NCI-H1417 treated with DMSO at 0.1 percent for 48 hours (cell line): Measurements from ENCODE around the gene TMEM178A.
"Not testable (repeated sequence)": the region's sequence is repeated elsewhere in the genome, so short reads cannot be mapped to it uniquely, and the experiment has no call there.

Experiments
- DNase-seq: peaks from one replicate; lab custom pipeline; 2025; lab: John Stamatoyannopoulos, UW

The TMEM178A gene

DNA sequence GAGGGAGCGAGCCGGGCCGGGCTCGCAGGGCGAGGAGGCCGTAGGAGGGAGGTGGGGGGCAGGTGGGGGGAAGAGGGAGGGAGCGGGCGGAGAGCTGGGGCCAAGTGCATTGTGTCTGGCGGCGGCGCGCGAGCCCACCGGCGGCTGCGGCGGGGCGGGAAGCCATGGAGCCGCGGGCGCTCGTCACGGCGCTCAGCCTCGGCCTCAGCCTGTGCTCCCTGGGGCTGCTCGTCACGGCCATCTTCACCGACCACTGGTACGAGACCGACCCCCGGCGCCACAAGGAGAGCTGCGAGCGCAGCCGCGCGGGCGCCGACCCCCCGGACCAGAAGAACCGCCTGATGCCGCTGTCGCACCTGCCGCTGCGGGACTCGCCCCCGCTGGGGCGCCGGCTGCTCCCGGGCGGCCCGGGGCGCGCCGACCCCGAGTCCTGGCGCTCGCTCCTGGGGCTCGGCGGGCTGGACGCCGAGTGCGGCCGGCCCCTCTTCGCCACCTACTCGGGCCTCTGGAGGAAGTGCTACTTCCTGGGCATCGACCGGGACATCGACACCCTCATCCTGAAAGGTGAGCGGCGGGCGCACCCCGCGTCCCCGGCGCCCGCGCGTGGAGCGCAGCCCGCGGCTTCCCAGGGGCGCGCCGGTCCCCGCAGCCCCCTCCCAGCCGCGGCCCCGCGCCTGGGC is at the start of gene TMEM178A:
Gene TMEM178A, plus strand, starts transcription at position 107 of the 680 bp plus-strand sequence. Its CDS starts 58 bp downstream, at position 165.
- no peak for DNase-seq

DNA sequence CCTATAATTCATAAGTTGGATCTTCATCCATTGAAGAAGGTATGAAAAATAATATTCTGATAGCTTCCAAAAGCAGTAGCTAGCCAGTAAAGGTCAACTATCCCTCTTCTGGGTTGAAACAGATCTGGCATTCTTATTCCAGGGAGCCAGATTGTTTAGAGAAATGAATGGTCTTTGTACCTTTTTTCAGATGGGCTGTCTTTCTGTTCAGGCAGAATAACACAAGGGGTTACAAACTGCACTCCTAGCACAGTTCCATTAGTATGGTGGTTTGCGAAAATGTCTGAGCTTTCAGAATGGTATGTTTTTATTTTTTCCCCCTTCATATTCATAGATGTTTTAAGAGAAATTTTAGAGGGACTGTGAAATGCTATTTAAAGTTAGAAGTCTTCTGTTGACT is 47.5 kb upstream of the TMEM178A start:
- no peak for DNase-seq

DNA sequence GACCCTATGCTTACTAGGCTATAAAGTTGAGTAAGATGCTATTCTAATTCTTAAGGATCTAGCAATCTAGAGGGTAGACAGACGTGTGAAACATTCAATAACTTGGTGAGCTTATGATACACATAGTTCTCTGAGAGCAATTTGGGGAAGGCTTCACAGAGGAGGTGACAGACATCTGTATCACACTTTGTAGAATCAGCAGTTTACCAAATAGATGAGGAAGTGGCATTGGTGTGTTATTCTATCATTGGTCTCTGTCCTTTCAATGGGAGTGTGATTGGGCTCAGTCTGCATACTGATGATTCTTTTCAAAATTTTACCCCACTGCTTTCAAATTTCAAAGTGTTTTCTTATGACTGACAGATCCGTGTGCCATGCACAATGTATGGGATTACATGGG is 47.0 kb upstream of the TMEM178A start:
- no peak for DNase-seq

DNA sequence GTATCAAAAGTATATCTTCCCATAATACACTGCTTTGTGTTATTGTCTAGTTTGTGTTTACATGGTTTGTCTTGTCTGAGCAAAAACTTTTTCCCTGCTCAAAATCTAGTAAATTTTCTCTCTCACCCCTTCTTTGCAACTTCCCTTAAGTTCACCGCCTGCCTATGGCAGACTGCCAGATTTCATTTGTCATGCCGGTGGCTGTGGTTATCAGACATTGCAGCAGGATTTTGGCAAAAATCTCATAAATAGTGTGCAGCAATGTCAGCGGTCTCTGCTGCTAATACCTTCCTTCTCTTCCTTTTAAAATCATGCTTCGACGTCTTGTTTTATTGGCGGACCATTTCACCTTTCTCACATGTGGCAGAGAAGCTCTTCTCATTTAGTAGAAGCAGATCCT is 45.6 kb upstream of the TMEM178A start:
- DNase-seq, result no peak

DNA sequence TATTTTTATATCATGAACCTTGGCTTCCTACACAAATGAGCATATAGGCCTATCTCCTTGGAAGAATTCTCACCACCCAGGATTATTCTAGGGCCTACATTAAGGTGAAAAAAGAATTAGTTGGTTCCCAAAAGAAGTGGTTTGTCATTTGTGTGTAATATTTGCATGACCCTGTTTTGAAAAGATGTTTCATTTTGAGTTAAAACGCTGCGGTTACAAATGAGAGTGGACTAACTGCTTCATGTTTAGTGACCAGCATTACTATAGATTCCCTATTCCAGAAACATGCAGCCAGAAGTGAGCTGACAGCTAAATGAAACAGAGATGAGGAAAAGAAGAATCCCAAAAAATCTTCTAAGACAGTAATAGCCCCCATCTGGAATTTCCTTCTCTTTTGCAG is 44.1 kb upstream of the TMEM178A start:
- DNase-seq, result no peak

DNA sequence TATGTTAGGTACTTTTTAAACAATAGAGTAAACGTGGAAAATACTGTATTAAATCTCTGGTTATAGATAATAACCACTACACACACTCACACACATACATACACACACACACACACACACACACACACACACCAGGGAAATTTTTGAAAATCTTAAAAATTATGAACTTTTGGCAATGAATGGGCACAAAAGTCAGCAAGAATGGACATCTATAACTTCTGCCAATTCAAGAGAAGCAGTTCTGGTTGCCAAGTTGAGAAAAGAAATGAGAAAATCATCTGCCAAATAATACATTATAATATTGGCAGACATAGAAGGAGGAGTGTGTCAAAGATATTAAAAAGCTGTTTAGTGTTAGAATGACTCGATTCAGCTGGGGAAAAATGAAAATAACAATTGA is 42.9 kb upstream of the TMEM178A start:
- DNase-seq, result no peak

DNA sequence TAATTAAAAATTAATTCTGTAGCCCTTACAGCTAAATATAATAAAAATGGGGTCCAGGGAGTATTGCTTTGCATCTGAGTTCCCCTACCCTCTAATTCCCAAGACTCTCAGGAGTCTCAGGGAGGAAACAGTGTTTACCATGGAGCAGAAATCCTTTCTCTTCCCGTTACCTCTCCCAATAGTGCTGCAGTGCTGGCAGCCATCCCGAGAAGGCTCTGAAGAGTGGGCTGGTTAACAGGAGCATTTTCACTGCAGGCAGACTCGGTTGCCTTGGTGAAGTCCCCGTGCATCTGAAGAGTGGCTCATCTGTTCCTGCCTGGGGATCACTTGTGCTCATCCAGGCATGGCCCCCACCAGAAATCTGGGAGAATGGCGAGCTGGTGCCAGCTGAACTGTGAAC is 41.8 kb upstream of the TMEM178A start:
- no peak for DNase-seq

DNA sequence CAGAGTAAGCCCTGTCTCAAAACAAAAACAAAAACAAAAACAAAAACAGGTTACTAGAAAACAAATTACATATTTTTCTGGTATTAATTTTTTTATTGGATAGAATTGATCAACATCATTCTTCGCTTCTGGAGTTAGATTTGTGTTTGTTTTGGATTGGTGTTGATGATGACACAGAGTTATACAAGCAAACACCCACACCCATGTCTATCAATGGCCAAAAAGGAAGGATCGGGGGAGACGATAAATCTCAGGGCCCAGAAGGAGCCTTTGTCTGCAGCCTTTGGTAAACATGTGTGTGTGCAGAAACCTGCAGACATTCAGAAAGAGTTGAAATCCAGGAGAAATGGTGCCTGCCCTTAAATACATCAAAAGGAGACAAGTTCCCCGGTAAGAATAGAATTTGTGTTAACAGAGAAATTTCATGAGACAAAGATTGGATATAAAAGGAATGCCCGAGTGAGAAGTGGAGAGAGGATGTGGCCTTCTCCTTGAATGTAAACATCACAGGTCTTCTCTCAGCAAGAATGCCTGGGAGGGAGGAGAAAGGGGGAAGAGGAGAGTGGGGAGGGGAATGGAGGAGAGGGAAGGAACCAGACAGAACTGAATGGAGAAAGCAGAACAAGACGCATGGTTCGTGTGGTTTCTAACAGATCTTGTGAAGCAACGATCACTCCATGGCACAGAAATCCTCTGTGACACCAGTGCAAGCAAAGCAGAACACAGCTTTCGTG is 40.4 kb upstream of the TMEM178A start:
- DNase-seq, result no peak

DNA sequence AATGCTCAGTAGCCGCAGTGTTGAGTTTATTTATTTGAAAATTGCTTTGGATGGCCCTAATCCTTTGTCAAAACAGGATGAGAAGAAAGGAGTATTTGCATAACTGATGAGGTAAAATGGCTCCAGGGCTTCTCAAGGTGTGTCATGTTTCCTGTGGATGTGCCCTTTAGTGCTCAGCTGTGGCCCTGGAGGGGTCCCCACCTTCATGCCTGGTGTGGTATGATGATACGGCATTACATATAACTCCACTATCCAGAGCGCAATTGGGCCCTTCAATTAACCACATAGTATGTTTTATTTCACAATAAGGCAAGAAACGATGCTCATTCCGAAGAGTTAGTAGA is 39.8 kb upstream of the TMEM178A start:
- no peak for DNase-seq

DNA sequence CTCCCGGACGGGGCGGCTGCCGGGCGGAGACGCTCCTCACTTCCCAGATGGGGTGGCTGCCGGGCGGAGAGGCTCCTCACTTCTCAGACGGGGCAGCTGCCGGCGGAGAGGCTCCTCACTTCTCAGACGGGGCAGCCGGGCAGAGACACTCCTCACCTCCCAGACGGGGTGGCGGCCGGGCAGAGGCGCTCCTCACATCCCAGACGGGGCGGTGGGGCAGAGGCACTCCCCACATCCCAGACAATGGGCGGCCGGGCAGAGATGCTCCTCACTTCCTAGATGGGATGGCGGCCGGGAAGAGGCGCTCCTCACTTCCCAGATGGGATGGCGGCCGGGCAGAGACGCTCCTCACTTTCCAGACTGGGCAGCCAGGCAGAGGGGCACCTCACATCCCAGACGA is 37.4 kb upstream of the TMEM178A start:
- not testable (repeated sequence) for DNase-seq

DNA sequence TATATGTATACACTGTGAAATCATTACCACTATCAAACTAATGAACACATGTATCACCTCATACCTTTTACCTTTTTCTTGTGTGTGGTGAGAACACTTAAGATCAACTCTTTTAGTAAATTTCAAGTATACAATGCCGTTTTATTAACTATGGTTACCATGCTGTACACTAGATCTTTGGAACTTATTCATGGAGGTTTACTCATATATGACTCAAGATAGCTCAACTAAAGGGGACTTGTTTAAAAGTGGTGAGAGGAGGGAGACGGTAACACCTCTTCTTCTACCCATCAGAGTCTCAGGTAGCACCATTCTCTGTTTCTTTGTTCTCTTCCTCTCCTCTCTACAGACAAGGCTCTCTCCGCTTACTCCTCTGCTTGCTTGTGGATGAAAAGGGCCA is 36.1 kb upstream of the TMEM178A start:
- no peak for DNase-seq

DNA sequence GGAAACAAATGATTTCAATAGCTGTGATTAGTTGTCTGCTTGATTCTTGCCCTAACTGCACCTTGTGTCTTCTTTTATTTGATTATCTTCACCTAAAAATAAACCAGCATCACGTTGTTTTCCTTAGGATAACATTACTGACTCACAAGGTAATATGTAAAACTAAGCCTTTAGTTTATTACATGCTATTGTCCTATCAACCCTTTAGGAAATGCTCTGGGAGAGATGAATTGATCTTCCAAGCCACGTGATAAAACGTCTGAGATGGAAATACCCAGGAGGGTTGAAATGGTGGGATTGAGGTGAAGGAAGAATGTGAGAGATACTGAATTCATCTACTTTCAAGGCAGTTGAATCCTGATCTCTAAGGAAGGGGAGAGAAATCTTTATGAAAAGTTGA is 34.5 kb upstream of the TMEM178A start:
- DNase-seq, result no peak

DNA sequence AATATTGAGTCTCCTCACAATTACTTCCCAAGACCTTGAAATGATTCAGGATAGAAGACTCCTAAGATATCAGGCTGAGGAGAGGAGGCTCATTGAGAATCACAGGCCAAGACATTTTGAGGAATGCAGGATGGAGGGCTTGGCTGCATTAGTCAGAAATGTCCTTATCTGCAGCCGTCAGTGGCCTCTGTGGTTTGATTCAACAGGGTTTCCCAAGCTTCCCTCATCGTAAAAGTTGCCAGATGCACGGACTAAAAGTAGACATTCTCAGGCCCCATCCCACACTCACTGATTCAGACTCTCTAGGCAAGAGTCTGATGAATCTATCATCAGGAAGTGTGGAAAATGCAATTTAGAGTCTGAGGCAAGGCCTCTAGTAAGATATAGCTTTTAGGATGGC is 34.0 kb upstream of the TMEM178A start:
- no peak for DNase-seq

DNA sequence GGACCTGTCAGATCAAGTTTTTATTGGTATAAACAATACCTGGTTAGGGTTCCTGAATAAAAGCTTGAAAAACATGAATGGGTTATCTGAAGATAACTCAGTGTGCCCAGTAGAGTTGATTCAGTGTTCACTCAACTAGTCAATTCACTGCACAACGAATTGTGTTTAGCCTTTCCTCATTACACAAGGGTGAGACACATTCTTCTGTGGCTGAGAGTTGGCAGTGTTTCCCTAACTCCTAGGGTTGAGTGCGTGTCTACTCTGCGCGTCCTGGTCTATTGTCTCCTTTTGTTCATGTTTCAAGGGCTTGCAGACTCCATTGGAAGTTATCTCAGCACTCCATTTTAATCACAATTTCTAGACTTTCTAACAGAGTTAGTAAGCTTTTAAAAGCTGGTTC is 32.8 kb upstream of the TMEM178A start:
- no peak for DNase-seq

DNA sequence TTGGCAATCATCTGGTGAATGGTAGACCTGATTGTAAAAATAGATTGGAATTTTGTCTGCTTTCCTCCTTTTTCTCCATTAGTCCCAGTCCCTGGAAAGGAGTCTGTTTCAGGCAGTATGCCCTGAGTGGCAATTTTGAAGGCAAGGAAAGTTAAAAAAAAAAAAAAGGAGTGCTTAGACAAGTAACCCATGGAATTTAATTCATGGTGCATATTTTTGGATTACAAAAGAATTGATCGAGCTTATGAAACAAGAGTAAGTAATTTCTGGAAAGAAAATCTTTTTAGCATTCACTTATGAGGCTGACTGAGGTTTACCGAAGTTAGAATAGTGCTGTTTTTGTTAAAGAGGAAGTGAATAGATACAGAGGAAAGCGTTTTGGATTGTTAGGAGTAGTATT is 29.4 kb upstream of the TMEM178A start:
- no peak for DNase-seq

DNA sequence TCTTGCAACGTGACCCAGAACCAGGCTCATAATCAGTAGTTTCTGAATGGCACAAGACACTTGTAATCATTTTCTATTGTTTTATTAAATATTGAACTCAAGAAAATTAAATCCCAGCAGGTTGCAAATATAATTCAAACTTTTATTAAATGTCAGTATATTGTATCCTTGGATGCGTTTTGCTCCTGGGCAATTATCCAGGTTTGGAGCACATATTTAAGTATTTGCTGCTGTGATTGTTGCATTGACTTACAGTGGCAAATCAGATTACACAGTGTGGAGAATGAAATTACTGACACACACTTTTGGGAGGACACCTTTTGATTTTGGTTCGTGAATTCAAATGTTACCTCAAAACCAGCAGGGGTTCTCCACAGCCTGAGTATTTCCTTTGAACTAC is 27.1 kb upstream of the TMEM178A start:
- no peak for DNase-seq

DNA sequence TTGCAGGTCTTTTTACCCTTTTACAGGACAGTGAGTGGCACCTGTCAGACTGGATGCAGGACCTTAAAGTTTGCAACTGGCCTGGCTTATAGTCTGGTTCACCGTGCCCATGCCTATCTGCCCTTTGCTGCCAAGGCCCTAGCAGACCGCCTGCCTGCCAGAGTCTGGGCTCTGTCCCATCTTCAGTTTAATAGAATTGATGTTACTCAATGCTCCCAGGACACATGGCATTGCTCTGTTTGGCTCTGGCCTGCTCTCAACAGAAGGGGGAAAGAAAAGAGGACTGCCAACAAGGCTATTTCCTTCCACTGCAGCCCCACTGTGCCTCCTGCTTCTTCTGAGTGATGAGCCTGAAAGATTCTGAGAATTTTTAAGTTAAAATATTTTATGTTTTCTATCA is 25.6 kb upstream of the TMEM178A start:
- DNase-seq, result no peak

DNA sequence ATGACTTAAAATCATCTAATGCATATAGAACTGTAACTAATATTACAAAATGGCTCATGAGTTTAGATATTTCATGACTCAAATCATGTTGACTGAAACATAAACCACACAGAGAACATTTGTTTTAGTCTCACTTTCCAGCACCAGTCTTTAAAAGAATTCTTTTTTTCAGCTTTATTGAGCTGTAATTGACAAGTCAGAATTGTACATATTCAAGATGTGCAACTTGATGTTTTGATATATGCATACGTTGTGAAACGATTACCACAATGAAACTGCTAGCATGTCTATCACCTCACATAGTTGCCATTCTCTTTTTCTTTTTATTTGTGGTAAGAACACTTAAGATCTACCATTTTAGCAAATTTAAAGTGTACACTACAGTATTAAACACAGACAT is 25.0 kb upstream of the TMEM178A start:
- no peak for DNase-seq

DNA sequence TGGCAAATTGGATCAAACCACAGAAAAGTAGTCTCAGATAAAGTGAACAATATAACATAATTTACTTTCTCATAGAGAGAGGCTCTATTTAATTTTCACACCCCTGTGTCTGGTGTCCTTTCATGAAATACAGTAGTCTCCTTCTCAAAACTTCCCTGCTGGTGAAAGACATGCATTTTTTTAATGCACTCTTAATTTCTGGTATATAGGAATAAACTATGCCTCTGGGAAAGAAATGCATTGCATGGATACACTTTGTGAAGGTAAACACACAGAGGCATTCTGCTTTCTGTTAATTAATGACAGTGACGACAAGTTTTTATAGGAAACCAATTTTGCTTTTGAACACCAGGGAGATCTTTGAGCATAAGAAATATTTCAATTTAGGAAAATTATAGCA is 24.1 kb upstream of the TMEM178A start:
- DNase-seq, result no peak

DNA sequence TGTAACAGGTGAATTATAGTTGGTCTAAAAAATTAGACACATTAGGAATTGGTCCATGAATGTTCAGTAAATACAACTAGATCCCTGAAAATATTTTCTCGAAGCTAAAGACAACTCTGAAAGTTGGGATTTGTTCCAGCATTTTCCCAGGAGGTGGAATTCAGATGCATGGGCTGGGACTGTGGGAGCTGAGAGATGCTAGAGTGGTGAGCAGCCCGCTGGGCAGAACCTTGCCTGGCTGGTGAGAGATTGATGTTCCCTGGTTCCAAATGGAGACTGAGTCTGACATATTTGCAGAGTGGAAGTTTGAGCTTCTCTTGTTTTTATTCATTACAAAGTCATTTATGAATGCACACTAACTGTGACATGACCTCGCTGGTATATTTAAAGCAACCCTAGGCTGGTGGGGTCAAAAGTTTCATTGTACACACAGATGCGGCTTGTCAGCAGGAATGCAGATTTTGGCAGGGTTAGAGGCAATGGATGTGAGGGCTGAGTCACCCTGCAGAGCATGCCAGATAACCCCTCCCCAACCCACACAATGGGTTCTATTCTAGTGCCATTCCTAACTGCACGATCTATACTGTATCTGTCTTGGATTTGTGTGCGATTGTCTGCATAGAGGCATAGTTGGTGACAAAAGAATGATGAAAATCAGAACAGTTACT is 23.5 kb upstream of the TMEM178A start:
- DNase-seq, result no peak

DNA sequence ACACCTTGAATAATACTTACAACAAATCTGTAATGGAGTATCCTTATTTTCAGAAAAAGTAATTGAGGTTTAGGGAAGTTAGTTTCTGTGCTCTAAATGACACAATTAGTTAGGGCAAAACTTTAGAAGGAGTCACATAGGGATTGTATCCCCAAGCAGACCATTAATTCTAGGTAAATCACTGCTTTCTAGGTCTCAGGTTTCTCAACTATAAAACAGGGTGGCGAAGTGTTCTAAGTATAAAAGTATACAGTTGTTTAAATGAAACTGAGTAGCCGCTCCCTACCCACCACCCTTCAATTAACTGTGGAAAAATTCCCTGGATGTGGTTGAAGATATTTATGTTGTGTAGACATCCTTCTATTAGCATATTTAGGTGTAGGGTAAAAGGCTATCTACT is 19.9 kb upstream of the TMEM178A start:
- no peak for DNase-seq

DNA sequence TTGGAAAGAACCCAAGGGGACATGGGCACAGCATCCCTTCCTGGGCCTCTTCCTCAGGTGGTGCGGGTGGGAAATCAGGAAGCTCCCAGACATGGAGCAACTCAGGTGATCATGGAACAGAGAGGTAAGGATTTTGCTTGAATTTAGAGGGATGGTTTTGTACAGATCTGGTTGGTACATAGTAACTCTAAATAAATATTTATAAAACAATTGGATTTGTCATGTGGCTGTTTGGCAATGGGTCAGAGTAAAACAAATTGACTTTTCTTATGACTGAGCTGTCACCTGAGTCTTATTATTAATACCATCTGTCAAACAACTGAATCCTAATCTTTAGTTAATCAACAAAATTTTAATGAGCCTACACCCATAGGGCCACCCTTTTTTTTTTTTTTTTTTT is 19.4 kb upstream of the TMEM178A start:
- DNase-seq, result no peak

DNA sequence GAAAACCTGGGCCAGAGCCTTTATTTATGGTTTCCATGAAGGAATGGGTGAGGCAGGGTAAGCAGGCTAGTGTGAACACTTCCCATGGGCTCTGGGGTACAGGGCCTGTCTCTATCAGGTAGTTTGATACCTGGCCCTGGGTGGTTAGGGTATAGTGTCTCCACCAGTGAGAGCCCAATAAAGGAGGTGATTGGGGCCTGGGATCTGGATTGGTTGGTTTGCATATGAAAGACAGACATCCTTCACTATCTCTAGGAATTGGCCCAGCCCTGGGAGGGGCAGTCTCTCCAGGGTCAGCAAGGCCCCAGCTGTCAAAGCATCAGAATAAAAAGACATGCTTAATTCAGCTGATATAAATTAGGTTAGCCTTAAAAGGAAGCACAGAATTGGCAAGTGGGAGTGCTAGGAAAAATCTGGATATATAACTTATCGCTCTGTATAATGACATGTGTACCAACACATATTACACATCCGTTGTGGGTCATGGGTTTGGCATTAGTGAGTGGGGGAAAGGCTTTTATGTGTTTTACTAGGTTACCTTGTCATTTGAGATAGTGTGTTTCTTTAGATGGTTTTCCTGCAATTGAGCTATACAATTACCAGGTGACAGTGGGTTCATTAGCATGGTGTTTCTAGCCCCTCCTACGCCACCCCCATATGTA is 18.5 kb upstream of the TMEM178A start:
- DNase-seq, result no peak
